NCI-H1417 (cell line): ENCODE measurements around the gene CIB1.
"Not testable (repeated sequence)": the region's sequence is repeated elsewhere in the genome, so short reads cannot be mapped to it uniquely, and the experiment has no call there.

Experiments
- DNase-seq, 3 experiments: peaks; one replicate each; lab custom pipeline; 2025; lab: John Stamatoyannopoulos, UW

CIB1 gene

DNA sequence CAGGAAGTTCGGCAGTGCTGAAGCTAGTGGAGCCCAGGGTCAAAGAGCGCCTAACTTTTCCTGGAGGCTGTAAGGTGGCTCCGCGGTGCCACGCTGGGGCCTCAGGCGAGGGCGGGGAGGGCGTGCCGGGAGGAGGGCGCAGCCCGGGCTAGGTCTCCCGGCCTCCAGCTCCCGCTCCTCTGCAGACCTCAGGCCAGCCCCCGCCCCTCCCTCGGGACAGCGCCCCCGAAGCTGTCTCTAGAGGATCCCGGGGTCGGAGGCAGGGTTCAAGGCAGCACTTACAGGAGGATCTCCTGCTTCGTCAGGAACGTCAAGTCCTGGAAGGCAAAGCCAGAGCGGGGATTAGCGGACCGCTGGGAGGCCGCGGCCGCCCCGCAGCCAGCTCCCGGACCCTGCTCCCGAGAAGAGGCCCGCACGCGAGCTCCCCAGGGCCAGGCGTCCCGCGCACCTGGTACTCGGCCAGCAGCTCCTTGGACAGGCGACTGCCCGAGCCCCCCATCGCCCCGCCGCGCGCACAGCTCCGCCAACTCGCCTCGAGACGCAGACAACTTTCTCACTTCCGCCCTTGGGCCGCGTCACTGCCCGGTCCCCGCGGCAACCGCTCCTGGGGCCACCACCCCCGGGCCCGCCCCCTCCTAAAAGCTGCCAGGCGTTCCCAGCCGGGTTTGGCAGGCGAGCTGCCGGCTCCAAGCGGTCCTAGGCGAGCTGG, at the start of gene CIB1:
Gene CIB1, minus strand, starts transcription at position 555 of the 709 bp plus-strand sequence. Its CDS starts 56 bp downstream, at position 499.
- DNase-seq, result peak; percentile 21 to 95 (median 95)

DNA sequence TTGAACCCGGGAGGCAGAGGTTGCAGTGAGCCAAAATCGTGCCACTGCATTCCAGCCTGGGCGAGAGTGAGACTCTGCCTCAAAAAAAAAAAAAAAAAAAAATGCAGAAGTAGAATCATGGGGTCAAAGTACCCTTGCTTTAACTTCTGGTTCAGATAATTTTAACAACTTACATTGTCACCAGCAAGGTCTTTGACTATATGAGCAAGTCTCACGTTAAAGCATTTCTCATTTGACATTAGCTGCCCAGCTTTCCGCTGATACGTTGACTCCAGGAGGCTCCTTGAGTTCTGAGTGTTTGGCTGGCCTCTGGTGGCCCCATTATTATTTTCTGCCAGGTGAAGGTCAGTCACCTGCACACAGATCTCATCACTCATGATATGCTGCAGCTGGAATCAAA, 47.9 kb upstream of the CIB1 start:
- peak in 1 of 3 experiments; percentile 65 for DNase-seq

DNA sequence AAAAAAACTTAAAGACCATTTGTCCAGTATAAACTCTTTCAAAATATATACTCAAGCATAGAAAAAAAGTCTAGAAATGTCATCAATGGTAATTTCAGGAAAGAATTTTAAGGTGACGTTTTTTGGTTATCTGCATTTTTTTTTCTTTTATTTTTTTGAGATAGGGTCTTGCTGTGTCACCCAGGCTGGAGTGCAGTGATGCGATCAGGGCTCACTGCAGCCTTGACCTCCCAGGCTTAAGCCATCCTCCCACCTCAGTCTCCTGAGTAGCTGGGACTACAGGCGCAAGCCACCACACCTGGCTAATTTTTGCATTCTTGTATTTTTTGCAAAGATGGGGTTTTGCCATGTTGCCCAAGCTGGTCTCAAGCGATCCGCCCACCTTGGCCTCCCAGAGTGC, 47.0 kb upstream of the CIB1 start:
- not testable (repeated sequence) for DNase-seq

DNA sequence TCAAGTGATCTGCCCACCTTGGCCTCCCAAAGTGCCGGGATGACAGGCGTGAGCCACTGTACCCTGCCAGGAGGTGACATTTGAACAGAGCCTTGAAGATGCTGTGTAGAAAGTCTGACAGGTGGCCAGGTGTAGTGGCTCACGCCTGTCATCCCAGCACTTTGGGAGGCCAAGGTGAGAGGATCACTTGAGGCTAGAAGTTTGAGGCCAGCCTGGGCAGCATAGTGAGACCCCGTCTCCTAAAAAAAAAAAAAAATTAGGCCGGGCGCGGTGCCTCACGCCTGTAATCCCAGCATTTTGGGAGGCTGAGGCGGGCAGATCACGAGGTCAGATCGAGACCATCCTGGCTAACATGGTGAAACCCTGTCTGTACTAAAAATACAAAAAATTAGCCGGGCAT, 44.7 kb upstream of the CIB1 start:
- DNase-seq, result not testable (repeated sequence)

DNA sequence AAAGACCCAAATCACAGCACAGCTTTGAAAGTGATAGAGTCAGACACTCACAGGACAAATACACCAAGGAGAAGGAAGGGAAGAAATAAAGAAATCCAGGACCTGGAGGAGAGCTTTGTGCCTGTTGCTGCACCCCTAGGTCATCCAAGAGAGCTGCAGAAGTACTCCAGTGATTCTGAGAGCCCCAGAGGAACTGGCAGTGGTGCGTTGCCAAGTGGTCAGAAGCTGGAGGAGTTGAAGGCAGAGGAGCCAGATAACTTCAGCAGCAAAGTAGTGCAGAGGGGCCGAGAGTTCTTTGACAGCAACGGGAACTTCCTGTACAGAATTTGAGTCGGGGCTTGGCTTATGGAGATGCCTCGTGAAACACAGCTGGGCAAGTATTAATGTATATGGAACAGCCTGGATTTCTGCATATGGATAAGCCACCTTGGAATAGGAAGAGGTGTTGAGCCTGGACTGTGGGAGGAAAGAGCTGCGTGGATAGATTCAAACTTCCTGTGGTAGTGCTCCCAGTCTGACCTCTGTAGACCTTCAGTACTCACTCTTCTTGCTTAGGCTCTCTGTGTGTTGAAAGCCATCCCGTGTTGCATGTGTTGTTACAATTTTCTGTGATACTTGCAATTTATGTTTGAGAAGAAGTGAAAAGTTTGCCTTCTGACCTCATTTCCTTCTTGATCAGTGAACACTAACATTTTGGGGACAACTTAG, 37.9 kb upstream of the CIB1 start:
- DNase-seq, result no peak

DNA sequence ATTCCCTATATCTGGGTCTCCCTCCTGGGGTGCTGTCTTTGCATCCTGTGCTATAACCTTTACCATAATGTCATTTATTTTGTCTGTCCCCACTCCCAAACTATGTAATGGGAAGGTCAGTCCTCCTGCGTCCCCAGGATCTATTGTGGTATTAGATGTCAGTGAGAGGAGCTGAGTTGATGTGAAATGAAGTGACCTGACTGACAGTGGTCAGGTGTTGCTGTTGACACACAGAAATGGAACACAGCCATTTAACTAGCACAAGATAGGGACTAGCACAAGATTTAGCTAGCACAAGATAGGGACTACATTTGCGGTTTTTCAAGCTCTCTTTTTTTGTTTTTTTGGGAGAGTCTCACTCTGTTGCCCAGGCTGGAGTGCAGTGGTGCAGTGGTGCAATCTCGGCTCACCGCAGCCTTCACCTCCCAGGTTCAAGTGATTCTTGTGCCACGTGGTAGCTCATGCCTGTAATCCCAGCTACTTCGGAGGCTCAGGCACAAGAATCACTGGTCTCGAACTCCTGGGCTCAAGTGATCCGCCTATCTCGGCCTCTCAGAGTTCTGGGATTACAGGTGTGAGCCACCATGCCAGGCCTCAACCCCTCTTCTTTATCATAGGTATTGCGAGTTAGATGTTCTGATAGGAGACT, 36.9 kb upstream of the CIB1 start:
- no peak for DNase-seq

DNA sequence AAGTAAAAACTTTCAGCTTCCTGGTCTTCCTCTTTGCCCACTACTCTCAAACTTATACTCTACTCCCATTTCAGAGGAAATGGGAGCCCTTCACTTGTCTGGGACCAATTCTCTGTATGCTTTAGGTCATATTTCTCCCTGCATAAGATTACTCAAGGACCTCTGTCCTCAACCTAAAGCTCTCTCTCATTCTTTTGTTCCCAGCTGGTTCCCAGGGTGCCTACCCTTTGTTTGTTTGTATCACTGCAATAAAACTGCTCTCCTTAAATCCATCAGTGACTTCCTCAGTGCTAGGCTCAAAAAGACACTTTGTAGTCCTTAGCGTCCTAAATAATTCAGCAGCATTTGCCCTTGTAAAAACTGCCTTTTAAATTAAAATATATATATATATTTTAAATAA, 34.7 kb upstream of the CIB1 start:
- peak in 2 of 3 experiments; percentile 49 to 57 for DNase-seq

DNA sequence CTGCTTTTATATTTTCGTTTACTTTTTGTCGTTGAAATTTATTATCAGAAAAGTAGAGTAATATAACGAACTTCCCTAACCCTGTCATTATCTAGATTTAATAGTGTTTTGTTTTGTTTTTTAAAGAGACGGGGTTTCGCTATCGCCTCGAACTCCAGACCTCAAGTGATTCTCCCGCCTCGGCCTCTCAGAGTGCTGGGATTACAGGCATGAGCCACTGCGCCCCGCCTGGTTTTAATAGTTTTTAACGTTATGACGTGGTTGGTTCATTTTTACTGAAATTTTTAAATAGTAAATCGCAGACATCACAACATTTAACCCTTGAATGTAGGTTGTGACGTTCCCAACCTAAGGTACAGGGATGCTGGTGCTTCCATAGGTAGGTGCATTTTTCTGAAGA, 32.7 kb upstream of the CIB1 start:
- DNase-seq, result peak; percentile 31 to 74 (median 31)

DNA sequence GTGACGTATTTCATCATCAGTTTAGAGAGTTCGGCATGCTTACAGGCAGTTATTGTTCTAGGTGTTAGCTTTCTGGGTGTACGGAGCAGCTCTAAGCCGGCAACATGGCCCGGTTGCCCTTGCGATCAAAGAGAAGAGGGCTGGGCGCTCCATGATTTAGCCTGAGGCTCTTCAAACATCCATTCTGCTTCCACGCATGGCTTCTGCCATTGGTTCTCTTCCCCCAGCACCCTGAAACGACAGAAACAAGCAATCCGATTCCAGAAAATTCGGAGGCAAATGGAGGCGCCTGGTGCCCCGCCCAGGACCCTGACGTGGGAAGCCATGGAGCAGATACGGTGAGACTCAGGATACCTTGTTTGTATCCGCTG, 32.3 kb upstream of the CIB1 start:
- DNase-seq, result peak; percentile 47 to 94 (median 89)

DNA sequence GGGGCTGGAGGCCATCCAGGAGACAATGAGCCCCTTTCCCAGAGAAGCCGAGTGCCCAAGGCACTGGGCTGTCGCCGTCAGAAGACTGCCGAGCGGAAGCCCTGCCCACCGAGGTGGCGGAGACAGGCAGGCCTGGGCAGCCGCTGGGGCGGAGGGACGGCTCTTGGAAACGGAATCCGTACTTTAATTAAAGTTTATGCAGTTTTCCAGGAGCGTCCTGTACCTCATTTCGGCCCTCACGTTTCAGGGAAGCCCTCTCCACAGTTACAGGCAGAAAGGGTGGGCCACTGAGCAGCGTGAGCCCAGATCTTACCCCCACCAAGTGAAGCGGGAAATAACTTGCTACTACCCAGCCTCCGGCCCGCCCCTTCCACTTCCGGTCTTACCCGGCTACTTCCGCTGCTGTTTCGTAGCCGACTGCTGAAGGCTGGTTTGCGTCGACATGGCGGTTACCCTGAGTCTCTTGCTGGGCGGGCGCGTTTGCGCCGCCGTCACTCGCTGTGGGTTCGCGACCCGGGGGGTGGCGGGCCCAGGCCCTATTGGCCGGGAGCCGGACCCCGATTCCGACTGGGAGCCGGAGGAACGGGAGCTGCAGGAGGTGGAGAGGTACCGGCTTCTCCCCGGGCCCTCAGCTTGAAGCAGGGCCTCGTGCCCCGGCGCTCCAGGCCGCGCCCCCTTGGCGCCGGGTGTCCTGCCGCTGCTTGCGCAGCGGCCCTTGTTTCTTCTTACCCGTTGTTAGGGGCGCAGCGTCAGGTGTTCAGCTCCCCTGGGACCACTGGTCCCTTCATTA, 31.7 kb upstream of the CIB1 start, which contains the start of gene NGRN:
Gene NGRN, plus strand, starts transcription at position 402 of the 790 bp plus-strand sequence. Its CDS starts 41 bp downstream, at position 443.
- DNase-seq, result peak; percentile 87 to 98 (median 97)

DNA sequence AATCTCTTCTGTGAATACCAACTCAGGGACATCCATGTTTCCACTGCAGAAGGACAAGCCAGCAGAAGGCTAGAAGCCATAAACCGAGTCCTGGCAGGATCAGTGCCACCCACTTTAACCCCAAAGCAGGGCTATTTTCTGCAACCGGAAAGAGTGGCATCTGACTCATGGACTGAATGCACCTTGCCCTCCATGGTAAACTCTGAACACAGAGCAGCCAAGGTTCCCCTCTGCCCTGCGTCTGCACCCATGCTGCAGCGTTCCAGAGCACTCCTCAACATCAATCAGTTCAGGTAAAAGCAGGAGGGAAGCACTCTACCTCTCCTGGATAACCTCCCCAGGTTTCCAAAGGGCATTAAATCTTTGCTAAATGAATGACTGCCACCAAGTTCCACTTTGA, 30.9 kb upstream of the CIB1 start:
- DNase-seq, result no peak

DNA sequence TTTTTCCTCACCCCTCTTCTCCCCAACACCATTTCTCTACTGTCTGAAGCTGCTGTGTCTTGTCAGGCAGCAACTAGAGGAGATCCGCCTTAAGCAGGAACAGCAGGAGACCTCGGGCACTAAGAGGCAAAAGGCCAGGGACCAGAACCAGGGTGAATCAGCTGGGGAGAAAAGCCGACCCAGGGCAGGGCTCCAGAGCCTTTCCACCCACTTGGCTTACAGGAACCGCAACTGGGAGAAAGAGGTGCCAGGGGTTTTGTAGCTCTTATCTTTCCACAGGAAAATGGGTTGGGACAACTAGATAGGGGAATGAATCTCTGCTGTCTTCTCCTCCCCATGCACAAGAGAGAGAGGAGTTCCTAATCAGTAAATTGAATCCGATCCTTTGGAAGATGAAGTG, 28.7 kb upstream of the CIB1 start:
- DNase-seq, result no peak

DNA sequence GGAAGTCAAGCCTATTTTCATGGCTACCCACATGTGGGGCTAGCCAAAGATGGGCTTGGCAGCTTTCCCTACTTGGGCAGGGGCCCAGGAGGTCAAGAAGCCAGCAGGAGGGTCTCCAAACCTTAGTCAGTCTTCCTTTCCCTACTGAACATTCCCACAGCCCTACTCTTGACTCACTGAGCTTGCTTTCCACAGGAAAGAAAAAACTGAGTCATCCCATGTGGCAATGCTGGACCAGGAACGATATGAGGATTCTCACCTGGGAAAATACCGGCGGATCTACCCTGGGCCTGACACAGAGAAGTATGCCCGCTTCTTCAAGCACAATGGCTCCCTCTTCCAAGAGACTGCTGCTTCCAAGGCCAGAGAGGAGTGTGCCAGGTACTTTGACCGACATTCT, 28.1 kb upstream of the CIB1 start:
- no peak for DNase-seq

DNA sequence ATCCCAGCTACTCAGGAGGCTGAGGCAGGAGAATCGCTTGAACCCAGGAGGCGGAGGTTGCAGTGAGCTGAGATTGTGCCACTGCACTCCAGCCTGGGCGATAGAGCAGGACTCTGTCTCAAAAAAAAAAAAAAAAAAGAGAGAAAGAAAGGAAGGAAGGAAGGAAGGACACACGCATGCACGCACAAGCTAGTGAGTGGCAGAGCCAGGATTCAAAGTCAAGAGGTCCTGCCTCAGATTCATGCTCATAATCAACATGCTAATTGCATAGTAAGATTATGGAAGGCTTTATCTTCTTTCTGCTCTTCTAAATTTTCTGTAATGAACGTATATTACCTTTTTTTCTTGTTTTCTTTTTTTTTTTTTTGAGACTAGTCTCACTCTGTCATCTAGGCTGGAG, 27.0 kb upstream of the CIB1 start:
- not testable (repeated sequence) for DNase-seq

DNA sequence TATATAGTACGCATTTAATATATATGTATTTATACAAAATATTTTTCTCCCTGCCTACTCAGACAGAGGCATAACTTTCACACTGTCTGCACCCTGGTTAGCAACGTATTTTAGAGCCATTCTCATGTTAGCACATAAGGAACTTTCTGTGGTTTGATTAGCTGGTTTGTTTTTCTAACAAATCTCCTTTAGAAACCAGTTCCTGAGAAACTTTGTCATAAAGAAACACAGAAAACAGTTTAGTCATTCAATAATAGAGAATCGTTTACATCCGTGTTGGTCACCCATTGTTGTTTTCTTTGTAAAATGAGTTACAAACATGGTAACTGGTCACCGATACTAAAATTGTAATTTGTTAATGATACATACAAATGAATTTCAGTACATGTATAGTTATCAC, 25.8 kb upstream of the CIB1 start:
- no peak for DNase-seq

DNA sequence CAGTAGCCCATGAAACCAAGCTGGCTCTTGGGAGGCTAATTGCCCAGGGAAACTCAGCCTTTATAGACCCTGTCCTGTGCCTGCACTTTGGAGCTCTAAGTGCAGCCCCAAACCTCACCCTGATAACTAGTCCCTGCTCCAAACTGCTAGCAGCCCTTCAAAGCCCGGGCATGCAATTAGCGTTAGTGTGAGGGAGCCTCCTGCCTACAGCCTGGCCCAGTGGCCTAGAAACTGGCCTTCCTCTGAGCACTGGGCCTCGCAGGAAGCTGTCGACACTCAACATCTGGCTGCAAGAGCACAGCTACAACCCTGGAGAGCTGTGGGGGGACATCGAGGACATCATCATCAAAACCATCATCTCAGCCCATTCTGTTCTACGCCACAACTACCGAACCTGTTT, 24.0 kb upstream of the CIB1 start:
- DNase-seq, result no peak

DNA sequence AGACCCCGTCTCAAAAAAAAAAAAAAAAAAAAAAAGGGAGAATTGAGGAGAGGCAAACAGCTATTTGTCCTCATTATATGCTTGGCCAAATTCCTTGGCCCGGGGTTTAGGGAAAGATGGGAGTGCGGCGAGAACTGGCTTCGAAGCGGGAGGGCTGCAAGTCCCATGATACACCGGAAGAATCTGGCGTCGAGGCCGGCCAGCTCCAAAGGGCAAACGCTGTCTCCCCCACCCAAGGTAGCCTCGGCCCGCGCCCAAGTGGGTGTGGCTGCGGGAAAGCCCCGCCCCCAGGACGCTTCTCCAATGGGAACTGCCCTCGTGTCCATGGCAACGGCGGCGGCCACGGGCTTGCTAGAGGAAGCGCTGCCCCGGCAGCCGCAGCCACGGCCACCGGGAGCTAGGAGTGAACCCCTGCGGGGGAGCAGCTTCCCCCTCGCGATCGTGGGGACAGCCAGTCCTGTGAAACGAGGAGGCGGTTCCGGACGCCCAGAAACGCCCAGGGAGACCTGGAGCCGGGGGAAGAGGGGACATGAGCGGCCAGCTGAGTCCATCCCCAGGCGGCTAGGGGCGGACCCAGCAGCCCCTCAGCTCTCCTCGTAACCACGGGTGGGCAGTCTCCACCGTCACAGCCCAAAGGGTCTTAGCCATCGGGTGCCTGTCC, 15.6 kb upstream of the CIB1 start, which contains the start of gene TTLL13:
Gene TTLL13, plus strand, starts transcription at position 354 of the 661 bp plus-strand sequence. CDS start 1,075 bp downstream, outside the sequence.
- peak; percentile 87 to 98 (median 97) for DNase-seq

DNA sequence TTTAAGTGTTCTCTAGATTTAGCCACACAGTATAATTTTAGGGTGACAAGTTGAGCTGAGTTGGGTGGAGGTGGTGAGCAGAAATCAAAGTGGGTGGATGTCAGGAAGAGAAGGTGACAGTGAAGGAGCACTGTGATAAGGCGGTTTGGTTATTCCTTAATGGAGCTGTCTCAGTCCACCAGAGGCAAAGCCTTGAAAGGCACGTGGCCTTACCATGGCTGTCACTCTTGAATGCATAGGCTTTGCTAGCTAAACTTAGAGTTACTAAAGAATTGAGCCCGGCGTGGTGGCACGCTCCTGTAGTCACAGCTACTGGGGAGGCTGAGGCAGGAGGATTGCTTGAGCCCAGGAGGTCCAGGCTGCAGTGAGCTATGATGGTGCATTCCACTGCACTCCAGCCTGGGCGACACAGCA, 15.1 kb upstream of the CIB1 start:
- no peak for DNase-seq

DNA sequence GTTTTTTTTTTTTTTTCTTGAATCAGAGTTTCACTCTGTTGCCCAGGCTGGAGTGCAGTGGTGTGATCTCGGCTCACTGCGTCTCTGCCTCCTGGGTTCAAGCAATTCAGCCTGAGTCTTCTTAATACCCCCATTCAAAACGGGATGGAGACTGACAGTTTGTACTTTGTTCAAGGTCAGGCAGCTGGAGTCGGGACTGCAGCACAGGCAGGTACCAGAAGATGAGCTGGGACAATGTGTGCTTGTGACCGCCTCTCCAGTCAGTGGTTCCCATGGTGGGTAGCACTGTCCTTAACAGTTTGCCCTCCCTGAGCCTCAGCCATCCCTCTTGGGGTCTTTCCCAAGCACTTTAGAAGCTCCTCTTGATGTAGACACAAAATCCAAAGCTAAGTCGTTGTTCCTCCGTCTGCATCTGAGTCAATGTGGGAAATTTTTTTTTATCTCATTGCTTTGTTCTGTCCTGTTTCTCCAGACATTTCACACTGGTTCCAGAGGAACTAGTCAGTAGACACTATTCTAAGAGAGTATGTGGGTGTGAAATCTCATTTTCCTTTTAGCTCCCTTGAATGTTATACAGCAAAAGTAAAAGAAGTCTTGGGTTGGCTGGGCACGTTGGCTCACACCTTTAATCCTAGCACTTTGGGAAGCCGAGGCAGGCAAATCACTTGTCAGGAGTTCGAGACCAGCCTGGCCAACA, 10.3 kb upstream of the CIB1 start:
- no peak for DNase-seq

DNA sequence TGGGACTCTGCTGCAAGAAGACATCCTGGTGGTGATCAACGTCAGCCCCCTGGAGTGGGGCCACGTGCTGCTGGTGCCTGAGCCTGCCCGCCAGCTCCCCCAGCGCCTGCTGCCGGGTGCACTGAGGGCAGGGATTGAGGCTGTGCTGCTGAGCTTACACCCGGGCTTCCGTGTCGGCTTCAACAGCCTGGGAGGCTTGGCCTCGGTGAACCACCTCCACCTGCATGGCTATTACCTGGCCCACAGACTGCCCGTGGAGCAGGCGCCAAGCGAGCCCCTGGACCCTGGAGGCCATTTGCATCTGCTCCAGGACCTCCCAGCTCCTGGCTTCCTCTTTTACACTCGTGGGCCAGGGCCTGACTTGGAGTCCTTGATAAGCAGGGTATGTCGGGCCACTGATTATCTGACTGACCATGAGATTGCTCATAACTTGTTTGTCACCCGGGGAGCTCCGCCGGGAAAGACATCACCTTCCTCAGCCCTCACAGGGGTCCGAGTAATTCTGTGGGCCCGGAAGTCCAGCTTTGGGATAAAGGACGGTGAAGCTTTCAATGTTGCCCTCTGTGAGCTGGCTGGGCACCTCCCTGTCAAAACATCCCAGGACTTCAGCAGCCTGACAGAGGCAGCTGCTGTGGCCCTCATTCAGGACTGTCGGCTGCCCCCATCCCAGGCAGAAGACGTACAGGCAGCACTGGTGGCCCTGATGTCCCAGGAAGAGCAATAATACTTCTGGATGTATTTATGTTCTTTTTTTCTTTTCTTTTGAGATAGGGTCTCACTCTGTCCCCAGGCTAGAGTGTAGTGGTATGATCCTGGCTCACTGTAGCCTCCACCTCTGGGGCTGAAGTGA, 7.8 kb upstream of the CIB1 start:
- no peak for DNase-seq
